ENCODE results near the gene ALKAL2. TPM values are rescaled to one million over a fixed set of nuclear protein-coding genes. Genes with fewer than 3 reads are reported as not detected.

ALKAL2 gene
- polyA plus RNA-seq, 1 experiment: not detected

DNA sequence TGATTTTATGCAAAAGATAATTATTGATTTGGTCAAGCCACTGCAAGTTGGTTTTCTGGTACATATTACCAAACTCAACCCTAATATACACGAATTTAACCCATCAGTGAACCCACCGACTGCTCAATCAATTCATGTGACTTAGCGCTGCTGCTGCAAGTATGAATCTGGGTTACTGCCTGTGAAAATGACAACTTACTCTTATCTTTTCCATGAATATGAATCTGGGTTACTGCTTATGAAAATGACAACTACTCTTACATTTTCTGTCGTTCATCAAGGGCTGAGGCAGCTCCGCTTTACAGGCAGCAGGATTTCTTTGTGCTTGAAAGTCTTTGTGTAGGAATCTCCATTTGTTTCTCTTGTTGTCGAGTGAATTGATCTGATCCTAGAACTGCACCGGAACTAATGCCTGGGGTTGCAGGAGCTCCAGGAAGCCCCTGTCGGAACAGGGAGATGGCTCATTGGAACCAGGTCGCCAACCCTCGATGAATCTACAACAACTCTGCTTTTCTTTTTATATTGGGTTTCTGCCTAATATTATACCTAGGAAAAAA, 22.1 kb upstream of the ALKAL2 start:
- CTCF ChIA-PET: interaction anchor here (1.1 to 1.5 kb wide), 2 partner anchors 20 to 24 kb away, joined by 3 to 4 read pairs; no protein-coding TSS in a partner anchor

GRCh38 chr2:309148-309953, 21.5 kb upstream of the ALKAL2 start:
- ChIA-PET CTCF (interaction anchor here (1.5 kb wide), 1 partner anchor 19 kb away, joined by 4 read pairs; no protein-coding TSS in a partner anchor), POLR2A (no interaction called here)
- TF ChIP-seq, protein P1, sequence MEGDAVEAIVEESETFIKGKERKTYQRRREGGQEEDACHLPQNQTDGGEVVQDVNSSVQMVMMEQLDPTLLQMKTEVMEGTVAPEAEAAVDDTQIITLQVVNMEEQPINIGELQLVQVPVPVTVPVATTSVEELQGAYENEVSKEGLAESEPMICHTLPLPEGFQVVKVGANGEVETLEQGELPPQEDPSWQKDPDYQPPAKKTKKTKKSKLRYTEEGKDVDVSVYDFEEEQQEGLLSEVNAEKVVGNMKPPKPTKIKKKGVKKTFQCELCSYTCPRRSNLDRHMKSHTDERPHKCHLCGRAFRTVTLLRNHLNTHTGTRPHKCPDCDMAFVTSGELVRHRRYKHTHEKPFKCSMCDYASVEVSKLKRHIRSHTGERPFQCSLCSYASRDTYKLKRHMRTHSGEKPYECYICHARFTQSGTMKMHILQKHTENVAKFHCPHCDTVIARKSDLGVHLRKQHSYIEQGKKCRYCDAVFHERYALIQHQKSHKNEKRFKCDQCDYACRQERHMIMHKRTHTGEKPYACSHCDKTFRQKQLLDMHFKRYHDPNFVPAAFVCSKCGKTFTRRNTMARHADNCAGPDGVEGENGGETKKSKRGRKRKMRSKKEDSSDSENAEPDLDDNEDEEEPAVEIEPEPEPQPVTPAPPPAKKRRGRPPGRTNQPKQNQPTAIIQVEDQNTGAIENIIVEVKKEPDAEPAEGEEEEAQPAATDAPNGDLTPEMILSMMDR (IDR thresholded peaks at IDR 0.05; ENCODE audit: insufficient read depth, low read depth, low read length): no peak
- Histone ChIP-seq H3K36me3 (ENCODE audit: control insufficient read depth, insufficient read depth, low read length) (no peaks in the 10 kb centered on the region), H3K4me3 (ENCODE audit: low read depth, low read length) (no peak overlapping the region), H3K27me3 (ENCODE audit: control insufficient read depth, insufficient read depth, low read length) (no peaks in the 10 kb centered on the region)
- DNase-seq (ENCODE audit: low read depth): no peak

More for the DNA sequence above, 22.1 kb upstream of the ALKAL2 start:
- POLR2A ChIA-PET: no interaction called here
- Histone ChIP-seq H3K27me3 (ENCODE audit: control insufficient read depth, insufficient read depth, low read length) (no peaks in the 10 kb centered on the region), H3K4me3 (ENCODE audit: low read depth, low read length) (no peak overlapping the region), H3K36me3 (ENCODE audit: control insufficient read depth, insufficient read depth, low read length) (no peaks in the 10 kb centered on the region)
- TF ChIP-seq, protein P1 (IDR thresholded peaks at IDR 0.05; ENCODE audit: insufficient read depth, low read depth, low read length): no peak
- DNase-seq (ENCODE audit: low read depth): no peak

DNA sequence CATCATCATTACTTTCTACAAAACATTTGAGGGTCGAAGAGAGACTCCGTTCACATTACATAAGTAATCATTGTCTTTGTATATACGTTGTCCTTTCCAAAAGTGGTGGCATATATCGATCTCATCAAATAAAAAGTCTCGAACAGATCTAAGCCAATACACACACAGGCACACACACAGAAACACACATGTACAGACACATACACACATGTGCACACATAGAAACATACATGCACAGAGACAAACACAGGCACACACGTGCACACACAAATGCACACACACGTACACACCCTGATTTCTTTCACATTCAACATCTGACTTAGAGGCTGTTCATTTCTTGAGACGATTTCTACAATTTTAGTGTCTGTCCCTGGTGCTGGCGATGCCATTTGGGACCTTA, 17.5 kb upstream of the ALKAL2 start:
- TF ChIP-seq, protein P1 (IDR thresholded peaks at IDR 0.05; ENCODE audit: insufficient read depth, low read depth, low read length): no peak

DNA sequence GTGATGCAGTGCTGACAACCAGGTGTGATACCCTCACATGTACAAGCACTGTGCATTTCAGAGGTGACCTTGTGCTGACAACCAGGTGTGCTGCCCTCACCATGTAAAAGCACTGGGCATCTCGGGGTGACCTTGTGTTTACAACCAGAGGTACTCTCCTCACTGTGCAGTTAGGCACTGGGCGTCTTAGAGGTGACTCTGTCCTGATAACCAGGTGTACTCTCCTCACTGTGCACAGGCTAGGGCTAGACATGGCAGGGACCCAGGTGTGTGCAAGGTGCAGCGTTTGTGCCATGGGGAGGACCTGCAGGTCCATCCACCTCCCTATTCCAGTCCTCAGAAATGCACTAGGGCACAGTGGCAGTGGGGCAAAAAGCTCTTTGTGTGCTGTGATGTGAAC, 8.5 kb upstream of the ALKAL2 start:
- CTCF ChIA-PET: no interaction called here
- H3K4me3 ChIP-seq (ENCODE audit: low read depth, low read length): no peak overlapping the region
- POLR2A ChIA-PET: no interaction called here
- no peaks in the 10 kb centered on the region; the same call in 1 of the 2 replicates for H3K27me3 ChIP-seq (ENCODE audit: control insufficient read depth, insufficient read depth, low read length)
- no peak for DNase-seq (ENCODE audit: low read depth)
- TF ChIP-seq, protein P1 (IDR thresholded peaks at IDR 0.05; ENCODE audit: insufficient read depth, low read depth, low read length): no peak
- H3K36me3 ChIP-seq (ENCODE audit: control insufficient read depth, insufficient read depth, low read length): no peaks in the 10 kb centered on the region

More for the DNA sequence above, 17.5 kb upstream of the ALKAL2 start:
- ChIA-PET POLR2A (no interaction called here), CTCF (interaction anchor here (0.9 kb wide), 1 partner anchor 15 kb away, joined by 5 read pairs; no protein-coding TSS in a partner anchor)
- Histone ChIP-seq H3K4me3 (ENCODE audit: low read depth, low read length) (no peak overlapping the region), H3K36me3 (ENCODE audit: control insufficient read depth, insufficient read depth, low read length) (no peaks in the 10 kb centered on the region), H3K27me3 (ENCODE audit: control insufficient read depth, insufficient read depth, low read length) (no peaks in the 10 kb centered on the region)
- no peak for DNase-seq (ENCODE audit: low read depth)

DNA sequence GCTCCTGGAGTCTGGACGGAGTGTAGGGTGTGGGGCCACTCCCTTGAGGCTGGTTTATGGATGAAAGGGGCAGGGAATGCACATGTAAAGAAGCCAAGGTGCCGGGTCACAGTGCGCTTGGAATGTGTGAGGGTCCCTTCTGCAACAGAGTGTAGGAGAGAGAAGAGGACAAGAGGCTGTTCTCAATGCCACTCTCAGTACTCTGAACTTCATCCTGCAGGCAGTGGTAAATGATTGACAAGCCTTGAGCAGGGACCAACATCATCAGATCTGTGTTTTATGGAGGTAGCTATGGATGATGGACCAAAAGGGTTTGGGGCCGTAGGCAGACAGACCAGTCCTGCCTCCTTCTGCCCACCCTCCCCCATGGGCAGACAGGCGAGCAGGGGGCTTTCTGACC, 7.2 kb upstream of the ALKAL2 start:
- CTCF ChIA-PET: no interaction called here
- no peaks in the 10 kb centered on the region for H3K36me3 ChIP-seq (ENCODE audit: control insufficient read depth, insufficient read depth, low read length)

More for the DNA sequence above, 7.2 kb upstream of the ALKAL2 start:
- TF ChIP-seq, protein P1 (IDR thresholded peaks at IDR 0.05; ENCODE audit: insufficient read depth, low read depth, low read length): no peak
- DNase-seq (ENCODE audit: low read depth): no peak
- no peaks in the 10 kb centered on the region; the same call in 1 of the 2 replicates for H3K27me3 ChIP-seq (ENCODE audit: control insufficient read depth, insufficient read depth, low read length)
- POLR2A ChIA-PET: no interaction called here
- H3K4me3 ChIP-seq (ENCODE audit: low read depth, low read length): no peak overlapping the region
